HepG2 (cell line): Measurements from ENCODE around the gene PDK2. TPM values are rescaled to one million over a fixed set of nuclear protein-coding genes. Genes with fewer than 3 reads are reported as not detected.

ENCODE experiments used
- CEBPZ ChIP-seq: IDR thresholded peaks from 2 replicates; pipeline ENCODE4 v1.6.1; 2012; ENCODE audit warnings: low read length, improper control_type of control experiment
- FOXP1 ChIP-seq, 2 experiments: fragments of 450-650 bp in 1 of 2; IDR thresholded peaks; 2 replicates each; pipeline ENCODE4 v1.6.1; 2017 to 2018; ENCODE audit warnings: antibody characterized with exemption in 1 of 2
- HDAC6 ChIP-seq: fragments of 200-600 bp; sonication (generic); IDR thresholded peaks from 2 replicates; pipeline ENCODE4 v1.7.0; 2017; ENCODE audit warnings: mild to moderate bottlenecking, antibody characterized with exemption, low read length, low read depth
- HNF4A ChIP-seq: sonication (generic); formaldehyde crosslinking; IDR thresholded peaks from 2 replicates; pipeline ENCODE4 v1.4.0; 2020; ENCODE audit warnings: missing genetic modification reagents
- MATR3 ChIP-seq: sonication (generic); formaldehyde crosslinking; IDR thresholded peaks from 2 replicates; pipeline ENCODE4 v1.4.0; 2020; ENCODE audit warnings: missing genetic modification reagents
- NCOA1 ChIP-seq: sonication (generic); formaldehyde crosslinking; IDR thresholded peaks from 2 replicates; pipeline ENCODE4 v1.9.0; 2021; ENCODE audit warnings: missing genetic modification reagents
- SIN3A ChIP-seq: IDR thresholded peaks from 2 replicates; pipeline ENCODE4 v1.6.1; 2011; ENCODE audit warnings: low read depth, mild to moderate bottlenecking, control low read depth, low read length, borderline replicate concordance
- ZNF274 ChIP-seq: sonication (generic); formaldehyde crosslinking; IDR thresholded peaks from 2 replicates; pipeline ENCODE4 v1.5.1; 2020; ENCODE audit warnings: mild to moderate bottlenecking, missing genetic modification reagents
- ZNF326 ChIP-seq: sonication (generic); formaldehyde crosslinking; IDR thresholded peaks from 2 replicates; pipeline ENCODE4 v1.4.0; 2020; ENCODE audit warnings: missing genetic modification reagents, borderline replicate concordance
- ZNF543 ChIP-seq: sonication (generic); formaldehyde crosslinking; IDR thresholded peaks from 2 replicates; pipeline ENCODE4 v1.4.0; 2020; ENCODE audit warnings: mild to moderate bottlenecking, missing genetic modification reagents
- ZNF839 ChIP-seq: sonication (generic); formaldehyde crosslinking; IDR thresholded peaks from 2 replicates; pipeline ENCODE4 v1.4.0; 2020; ENCODE audit warnings: missing genetic modification reagents, mild to moderate bottlenecking, borderline replicate concordance
- polyA plus RNA-seq, 8 experiments: library from polyadenylated mRNA; depleted of rRNA in 3 of 8; stranded (reverse) in 7 of 8; unstranded in 1 of 8; fragments of >200 nt; fragmentation: Illumina TruSeq in 4 of 8; extraction: Trizol in 4 of 8; gene quantifications; 2 replicates each; pipeline versions ENCODE4 v1.2.1 to v1.2.3, GENCODE V29; 2011 to 2016; ENCODE audit warnings: low read depth in 4 of 8, missing spikeins in 1 of 8, mixed read lengths in 1 of 8; ENCODE audit not compliant: insufficient read depth in 1 of 8
- total RNA-seq, 5 experiments: library from RNA; depleted of rRNA; stranded (reverse); fragments of >200 nt; fragmentation: Illumina TruSeq; extraction: Trizol; gene quantifications; 2 replicates each; pipeline ENCODE4 v1.2.3, GENCODE V29; 2016; ENCODE audit warnings: low read depth in 1 of 5
- TF ChIP-seq, protein P1 (sequence below): sonication (generic); formaldehyde crosslinking; IDR thresholded peaks from 2 replicates; pipeline ENCODE4 v1.5.0; 2020; ENCODE audit warnings: mild to moderate bottlenecking, missing genetic modification reagents, borderline replicate concordance
- TF ChIP-seq, protein P2 (sequence below): sonication (generic); formaldehyde crosslinking; conservative IDR thresholded peaks from 2 replicates; pipeline ENCODE4 v1.4.0; 2020; ENCODE audit warnings: missing genetic modification reagents
- TF ChIP-seq, protein P3 (sequence below): sonication (generic); IDR thresholded peaks from 2 replicates; pipeline ENCODE4 v1.6.1; 2016; ENCODE audit warnings: low read depth, borderline replicate concordance
- TF ChIP-seq, protein P4 (sequence below): sonication (generic); formaldehyde crosslinking; IDR thresholded peaks from 2 replicates; pipeline ENCODE4; 2020; ENCODE audit warnings: missing genetic modification reagents, mild to moderate bottlenecking, borderline replicate concordance

PDK2 gene
- total and polyA plus RNA-seq, 2 of the 13 experiments (the other 11 are each of a cell fraction or from before 2014, with no cell fraction given): 18.5 to 59.7 TPM

DNA sequence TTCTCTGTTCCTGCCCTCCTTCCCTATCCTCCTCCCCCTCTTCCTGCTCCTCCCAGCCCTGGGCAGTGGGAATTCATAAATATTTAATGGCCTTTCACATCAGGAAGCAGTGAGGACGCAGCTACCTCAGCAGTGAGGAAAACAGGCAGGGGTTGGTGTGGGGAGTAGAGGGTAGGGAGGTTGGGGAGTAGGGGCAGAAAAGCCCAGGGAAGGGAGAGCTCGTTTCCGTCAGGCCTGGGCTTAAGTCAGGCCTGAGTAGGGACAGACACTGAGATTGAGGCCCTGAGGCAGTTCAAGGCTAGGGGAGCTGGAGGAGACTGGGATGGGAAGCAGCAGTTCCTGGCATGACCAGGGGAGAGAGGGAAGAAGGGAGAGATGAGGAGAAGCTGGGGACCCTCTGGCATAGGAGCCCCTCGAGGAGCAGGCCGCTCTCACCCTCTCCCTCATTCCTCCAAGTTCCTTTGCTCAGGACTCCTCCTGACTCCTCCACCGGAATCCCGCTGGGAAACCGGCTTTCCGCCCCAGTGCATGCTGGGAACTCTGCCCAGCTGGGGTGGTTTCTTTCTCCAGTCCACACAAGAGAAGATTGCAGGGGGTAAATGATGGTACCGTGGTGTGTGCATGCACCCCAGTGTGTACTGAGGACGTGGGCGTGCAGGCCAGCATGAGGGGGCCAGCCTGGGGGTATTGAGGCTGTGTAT lies 28.6 kb downstream of the PDK2 start (continued):
- TF ChIP-seq, protein P1, sequence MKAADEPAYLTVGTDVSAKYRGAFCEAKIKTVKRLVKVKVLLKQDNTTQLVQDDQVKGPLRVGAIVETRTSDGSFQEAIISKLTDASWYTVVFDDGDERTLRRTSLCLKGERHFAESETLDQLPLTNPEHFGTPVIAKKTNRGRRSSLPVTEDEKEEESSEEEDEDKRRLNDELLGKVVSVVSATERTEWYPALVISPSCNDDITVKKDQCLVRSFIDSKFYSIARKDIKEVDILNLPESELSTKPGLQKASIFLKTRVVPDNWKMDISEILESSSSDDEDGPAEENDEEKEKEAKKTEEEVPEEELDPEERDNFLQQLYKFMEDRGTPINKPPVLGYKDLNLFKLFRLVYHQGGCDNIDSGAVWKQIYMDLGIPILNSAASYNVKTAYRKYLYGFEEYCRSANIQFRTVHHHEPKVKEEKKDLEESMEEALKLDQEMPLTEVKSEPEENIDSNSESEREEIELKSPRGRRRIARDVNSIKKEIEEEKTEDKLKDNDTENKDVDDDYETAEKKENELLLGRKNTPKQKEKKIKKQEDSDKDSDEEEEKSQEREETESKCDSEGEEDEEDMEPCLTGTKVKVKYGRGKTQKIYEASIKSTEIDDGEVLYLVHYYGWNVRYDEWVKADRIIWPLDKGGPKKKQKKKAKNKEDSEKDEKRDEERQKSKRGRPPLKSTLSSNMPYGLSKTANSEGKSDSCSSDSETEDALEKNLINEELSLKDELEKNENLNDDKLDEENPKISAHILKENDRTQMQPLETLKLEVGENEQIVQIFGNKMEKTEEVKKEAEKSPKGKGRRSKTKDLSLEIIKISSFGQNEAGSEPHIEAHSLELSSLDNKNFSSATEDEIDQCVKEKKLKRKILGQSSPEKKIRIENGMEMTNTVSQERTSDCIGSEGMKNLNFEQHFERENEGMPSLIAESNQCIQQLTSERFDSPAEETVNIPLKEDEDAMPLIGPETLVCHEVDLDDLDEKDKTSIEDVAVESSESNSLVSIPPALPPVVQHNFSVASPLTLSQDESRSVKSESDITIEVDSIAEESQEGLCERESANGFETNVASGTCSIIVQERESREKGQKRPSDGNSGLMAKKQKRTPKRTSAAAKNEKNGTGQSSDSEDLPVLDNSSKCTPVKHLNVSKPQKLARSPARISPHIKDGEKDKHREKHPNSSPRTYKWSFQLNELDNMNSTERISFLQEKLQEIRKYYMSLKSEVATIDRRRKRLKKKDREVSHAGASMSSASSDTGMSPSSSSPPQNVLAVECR (CRISPR knock-in tag): 0 out of 2 replicates have a peak, but pooled peaks have one; percentile 22
- TF ChIP-seq ZNF326 (CRISPR knock-in tag) (no peak), CEBPZ (no peak), HNF4A (CRISPR knock-in tag) (no peak), ZNF543 (CRISPR knock-in tag) (no peak), ZNF839 (CRISPR knock-in tag) (no peak), ZNF274 (CRISPR knock-in tag) (no peak), SIN3A (no peak), NCOA1 (CRISPR knock-in tag) (no peak), FOXP1 (IDR thresholded peaks at IDR 0.05) (no peak), FOXP1 (CRISPR knock-in tag; IDR thresholded peaks at IDR 0.05) (no peak), MATR3 (CRISPR knock-in tag) (no peak), HDAC6 (no peak)
- TF ChIP-seq, protein P2, sequence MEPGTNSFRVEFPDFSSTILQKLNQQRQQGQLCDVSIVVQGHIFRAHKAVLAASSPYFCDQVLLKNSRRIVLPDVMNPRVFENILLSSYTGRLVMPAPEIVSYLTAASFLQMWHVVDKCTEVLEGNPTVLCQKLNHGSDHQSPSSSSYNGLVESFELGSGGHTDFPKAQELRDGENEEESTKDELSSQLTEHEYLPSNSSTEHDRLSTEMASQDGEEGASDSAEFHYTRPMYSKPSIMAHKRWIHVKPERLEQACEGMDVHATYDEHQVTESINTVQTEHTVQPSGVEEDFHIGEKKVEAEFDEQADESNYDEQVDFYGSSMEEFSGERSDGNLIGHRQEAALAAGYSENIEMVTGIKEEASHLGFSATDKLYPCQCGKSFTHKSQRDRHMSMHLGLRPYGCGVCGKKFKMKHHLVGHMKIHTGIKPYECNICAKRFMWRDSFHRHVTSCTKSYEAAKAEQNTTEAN (CRISPR knock-in tag): no peak
- TF ChIP-seq, protein P3, sequence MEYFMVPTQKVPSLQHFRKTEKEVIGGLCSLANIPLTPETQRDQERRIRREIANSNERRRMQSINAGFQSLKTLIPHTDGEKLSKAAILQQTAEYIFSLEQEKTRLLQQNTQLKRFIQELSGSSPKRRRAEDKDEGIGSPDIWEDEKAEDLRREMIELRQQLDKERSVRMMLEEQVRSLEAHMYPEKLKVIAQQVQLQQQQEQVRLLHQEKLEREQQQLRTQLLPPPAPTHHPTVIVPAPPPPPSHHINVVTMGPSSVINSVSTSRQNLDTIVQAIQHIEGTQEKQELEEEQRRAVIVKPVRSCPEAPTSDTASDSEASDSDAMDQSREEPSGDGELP: peak; percentile 48; the same call in 1 of the 2 replicates
- TF ChIP-seq, protein P4, sequence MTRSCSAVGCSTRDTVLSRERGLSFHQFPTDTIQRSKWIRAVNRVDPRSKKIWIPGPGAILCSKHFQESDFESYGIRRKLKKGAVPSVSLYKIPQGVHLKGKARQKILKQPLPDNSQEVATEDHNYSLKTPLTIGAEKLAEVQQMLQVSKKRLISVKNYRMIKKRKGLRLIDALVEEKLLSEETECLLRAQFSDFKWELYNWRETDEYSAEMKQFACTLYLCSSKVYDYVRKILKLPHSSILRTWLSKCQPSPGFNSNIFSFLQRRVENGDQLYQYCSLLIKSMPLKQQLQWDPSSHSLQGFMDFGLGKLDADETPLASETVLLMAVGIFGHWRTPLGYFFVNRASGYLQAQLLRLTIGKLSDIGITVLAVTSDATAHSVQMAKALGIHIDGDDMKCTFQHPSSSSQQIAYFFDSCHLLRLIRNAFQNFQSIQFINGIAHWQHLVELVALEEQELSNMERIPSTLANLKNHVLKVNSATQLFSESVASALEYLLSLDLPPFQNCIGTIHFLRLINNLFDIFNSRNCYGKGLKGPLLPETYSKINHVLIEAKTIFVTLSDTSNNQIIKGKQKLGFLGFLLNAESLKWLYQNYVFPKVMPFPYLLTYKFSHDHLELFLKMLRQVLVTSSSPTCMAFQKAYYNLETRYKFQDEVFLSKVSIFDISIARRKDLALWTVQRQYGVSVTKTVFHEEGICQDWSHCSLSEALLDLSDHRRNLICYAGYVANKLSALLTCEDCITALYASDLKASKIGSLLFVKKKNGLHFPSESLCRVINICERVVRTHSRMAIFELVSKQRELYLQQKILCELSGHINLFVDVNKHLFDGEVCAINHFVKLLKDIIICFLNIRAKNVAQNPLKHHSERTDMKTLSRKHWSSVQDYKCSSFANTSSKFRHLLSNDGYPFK (CRISPR knock-in tag): no peak; the same call in 1 of the 2 replicates
